ENCODE results near the gene ATP6V1F. TPM values are rescaled to one million over a fixed set of nuclear protein-coding genes. Genes with fewer than 3 reads are reported as not detected.

Gene ATP6V1F
- total RNA-seq, 1 experiment from 2014 or later: 169 TPM

GRCh38 chr7:128878226-128879105 lies 15.8 kb downstream of the ATP6V1F start:
- no peaks in the 10 kb centered on the region for H3K79me2 ChIP-seq (ENCODE audit: low read depth)
- no TSS peak for BruUV-seq (replicated peaks)
- H3K27ac ChIP-seq: no peak overlapping the region
- H3K4me2 ChIP-seq: no peak overlapping the region
- H3K9me2 ChIP-seq (ENCODE audit: insufficient read depth): no peaks in the 10 kb centered on the region
- no peak overlapping the region for H3K4me3 ChIP-seq
- H2AFZ ChIP-seq: no peak overlapping the region
- ChIA-PET POLR2A (ENCODE audit: unreplicated experiment) (no interaction called here), CTCF (interaction anchor here (3.2 kb wide), 1 partner anchor 15 kb away, joined by 13 read pairs; the partner anchor contains the start of gene ATP6V1F)
- DNase-seq: no peak
- H3K27me3 ChIP-seq (ENCODE audit: insufficient read depth, low read depth): no peaks in the 10 kb centered on the region
- H4K20me1 ChIP-seq (ENCODE audit: insufficient read depth): no peaks in the 10 kb centered on the region
- H3F3A ChIP-seq (ENCODE audit: insufficient read depth, low read depth): peaks cover 8% of the 10 kb centered on the region; the same call in 1 of the 2 replicates
- TF ChIP-seq EZH2 (IDR thresholded peaks at IDR 0.05; ENCODE audit: low read depth) (no peak), CTCF (conservative IDR thresholded peaks at IDR 0.05) (no peak)
- H3K9me3 ChIP-seq (ENCODE audit: insufficient read depth, low read depth): no peaks in the 10 kb centered on the region
- no peaks in the 10 kb centered on the region for H3K36me3 ChIP-seq (ENCODE audit: low read depth)
- intact Hi-C loops (cut with micrococcal nuclease; ENCODE audit: unreplicated experiment): no loop called here
- no peaks in the 10 kb centered on the region for H3K4me1 ChIP-seq (replicated peaks; ENCODE audit: insufficient read depth)

DNA sequence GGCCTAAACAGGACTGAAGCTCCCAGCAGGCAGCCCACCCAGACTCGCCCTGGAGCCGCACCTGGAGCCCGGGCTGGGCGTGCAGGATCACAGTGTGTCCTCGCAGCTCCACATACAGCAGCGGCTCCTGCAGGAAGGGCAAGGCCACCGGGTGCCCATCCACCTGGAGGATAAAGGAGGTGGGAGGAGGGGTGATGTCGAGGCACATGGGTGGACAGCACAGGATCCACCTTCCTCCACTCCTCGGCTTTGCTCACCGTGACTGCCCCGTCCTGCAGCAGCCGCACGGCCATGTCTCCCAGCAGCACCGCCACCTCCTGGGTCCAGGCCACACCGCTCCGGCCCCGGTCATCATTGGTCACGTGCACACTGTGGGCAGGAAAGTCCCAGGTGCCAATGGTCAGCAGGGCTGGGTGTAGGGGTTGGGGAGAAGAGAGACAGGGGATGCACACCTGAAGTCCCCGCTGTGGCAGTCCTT lies 16.8 kb downstream of the ATP6V1F start:
- TF ChIP-seq CTCF (conservative IDR thresholded peaks at IDR 0.05): no peak
- TF ChIP-seq EZH2 (IDR thresholded peaks at IDR 0.05; ENCODE audit: low read depth): no peak
- Histone ChIP-seq H3K79me2 (ENCODE audit: low read depth) (no peaks in the 10 kb centered on the region), H4K20me1 (ENCODE audit: insufficient read depth) (no peaks in the 10 kb centered on the region), H3K9me3 (ENCODE audit: insufficient read depth, low read depth) (no peaks in the 10 kb centered on the region), H3K4me3 (no peak overlapping the region), H3K4me2 (no peak overlapping the region), H2AFZ (no peak overlapping the region), H3K9me2 (ENCODE audit: insufficient read depth) (no peaks in the 10 kb centered on the region), H3K27ac (no peak overlapping the region), H3K27me3 (ENCODE audit: insufficient read depth, low read depth) (no peaks in the 10 kb centered on the region), H3K4me1 (replicated peaks; ENCODE audit: insufficient read depth) (no peaks in the 10 kb centered on the region), H3F3A (ENCODE audit: insufficient read depth, low read depth) (peaks cover 8% of the 10 kb centered on the region; the same call in 1 of the 2 replicates), H3K36me3 (ENCODE audit: low read depth) (no peaks in the 10 kb centered on the region)
- DNase-seq: no peak
- no TSS peak for BruUV-seq (replicated peaks)
- ChIA-PET CTCF (interaction anchor here (3.2 kb wide), 1 partner anchor 16 kb away, joined by 13 read pairs; the partner anchor contains the start of gene ATP6V1F), POLR2A (ENCODE audit: unreplicated experiment) (no interaction called here)
- intact Hi-C loops (cut with micrococcal nuclease; ENCODE audit: unreplicated experiment): no loop called here

- BruUV-seq (replicated peaks): no TSS peak
- Histone ChIP-seq H3K27ac (no peak overlapping the region), H2AFZ (no peak overlapping the region), H4K20me1 (ENCODE audit: insufficient read depth) (no peaks in the 10 kb centered on the region), H3K9me3 (ENCODE audit: insufficient read depth, low read depth) (no peaks in the 10 kb centered on the region), H3K4me2 (no peak overlapping the region), H3K9me2 (ENCODE audit: insufficient read depth) (no peaks in the 10 kb centered on the region), H3K27me3 (ENCODE audit: insufficient read depth, low read depth) (no peaks in the 10 kb centered on the region), H3K4me3 (no peak overlapping the region), H3K4me1 (replicated peaks; ENCODE audit: insufficient read depth) (no peaks in the 10 kb centered on the region), H3K79me2 (ENCODE audit: low read depth) (no peaks in the 10 kb centered on the region), H3F3A (ENCODE audit: insufficient read depth, low read depth) (peaks cover 8% of the 10 kb centered on the region; the same call in 1 of the 2 replicates), H3K36me3 (ENCODE audit: low read depth) (no peaks in the 10 kb centered on the region)
- TF ChIP-seq CTCF (conservative IDR thresholded peaks at IDR 0.05) (peak; percentile 66), EZH2 (IDR thresholded peaks at IDR 0.05; ENCODE audit: low read depth) (no peak)
- ChIA-PET POLR2A (ENCODE audit: unreplicated experiment) (no interaction called here), CTCF (interaction anchor here (0.7 to 3.2 kb wide), 3 partner anchors 17 to 272 kb away, joined by 3 to 13 read pairs (median 11); partner anchors contain the start of gene ATP6V1F)
- intact Hi-C loops (cut with micrococcal nuclease; ENCODE audit: unreplicated experiment): loop anchor here (1.0 to 5.0 kb wide), 2 partner anchors 86 to 403 kb away; partner anchors contain the start of gene METTL2B
- DNase-seq: peak in 1 of 2 experiments; percentile 69
Observed at GRCh38 chr7:128879939-128880746, 17.5 kb downstream of the ATP6V1F start.

Data from PC-9 (cell line).